HG02678 (cell line): ENCODE data around the gene ATG5.
A peak's percentile ranks its signal among the peaks of the same experiment; 100 is the strongest.
"Not testable (repeated sequence)": the region's sequence is repeated elsewhere in the genome, so short reads cannot be mapped to it uniquely, and the experiment has no call there.

Experiments
- ATAC-seq: cut with Tn5 transposase; IDR thresholded peaks from one replicate; pipeline ENCODE4 v1.9.1; 2021; ENCODE audit warnings: mild to moderate bottlenecking, moderate library complexity; ENCODE audit not compliant: unreplicated experiment

ATG5 gene

GRCh38 chr6:106259748-106260147, 65.8 kb downstream of the ATG5 start:
- not testable (repeated sequence) for ATAC-seq

GRCh38 chr6:106258726-106259125, 66.8 kb downstream of the ATG5 start:
- ATAC-seq = no peak

- no peak for ATAC-seq
Measured at GRCh38 chr6:106257195-106257594, 68.4 kb downstream of the ATG5 start.

- no peak for ATAC-seq
Measured at GRCh38 chr6:106256201-106256968, 69.2 kb downstream of the ATG5 start.

GRCh38 chr6:106255306-106255705, 70.3 kb downstream of the ATG5 start:
- ATAC-seq = no peak

GRCh38 chr6:106254636-106255035, 70.9 kb downstream of the ATG5 start:
- no peak for ATAC-seq

- no peak for ATAC-seq
Measured at GRCh38 chr6:106253731-106254130, 71.8 kb downstream of the ATG5 start.

GRCh38 chr6:106253172-106253571, 72.4 kb downstream of the ATG5 start:
- ATAC-seq = no peak

GRCh38 chr6:106252687-106253086, 72.9 kb downstream of the ATG5 start:
- ATAC-seq = no peak

- not testable (repeated sequence) for ATAC-seq
Measured at GRCh38 chr6:106251531-106252255, 73.9 kb downstream of the ATG5 start.

- ATAC-seq = no peak
Measured at GRCh38 chr6:106250953-106251352, 74.6 kb downstream of the ATG5 start.

GRCh38 chr6:106249658-106250057, 75.9 kb downstream of the ATG5 start:
- ATAC-seq = no peak

GRCh38 chr6:106247733-106248132, 77.8 kb downstream of the ATG5 start:
- peak; percentile 47 for ATAC-seq

- peak; percentile 56 for ATAC-seq
Measured at GRCh38 chr6:106247293-106247692, 78.3 kb downstream of the ATG5 start.

- ATAC-seq = peak; percentile 59
Measured at GRCh38 chr6:106244931-106245330, 80.6 kb downstream of the ATG5 start.

- no peak for ATAC-seq
Measured at GRCh38 chr6:106244521-106244920, 81.0 kb downstream of the ATG5 start.

GRCh38 chr6:106243261-106243660, 82.3 kb downstream of the ATG5 start:
- ATAC-seq = no peak

- ATAC-seq = no peak
Measured at GRCh38 chr6:106241498-106241897, 84.1 kb downstream of the ATG5 start.

GRCh38 chr6:106237286-106237685, 88.3 kb downstream of the ATG5 start:
- ATAC-seq = no peak

GRCh38 chr6:106229876-106230445, 95.6 kb downstream of the ATG5 start:
- ATAC-seq = not testable (repeated sequence)

GRCh38 chr6:106227612-106228507, 97.7 kb downstream of the ATG5 start:
- no peak for ATAC-seq
